Measurements from ENCODE around the gene PCSK5. TPM values are rescaled to one million over a fixed set of nuclear protein-coding genes. Genes with fewer than 3 reads are reported as not detected.

The PCSK5 gene
- total RNA-seq, 8 experiments from 2014 or later = 1.8 to 21.4 (median 4.9) TPM

- Histone ChIP-seq H3K4me3 (no peak overlapping the region), H3K4me1 (replicated peaks in 1 of 2) (peaks cover 0 to 3% of the 10 kb centered on the region in 2 donors), H3K27ac (no peak overlapping the region)
- 80 to 100% (median 96%) methylated on average over 1 to 6 of the region's 7 CpGs for WGBS, 10 experiments
- ATAC-seq (replicated peaks in 6 of 8) = no peak
- in situ Hi-C loops (cut with MboI; ENCODE audit: low pct_unique_long_range_greater_than_20kb in 2 of 9, low sequenced_read_pairs in 9 of 9, unreplicated experiment in 9 of 9) = loop anchor here in 2 of 9 experiments (10.0 to 25.0 kb wide), 2 partner anchors 61 to 128 kb away; no protein-coding TSS in a partner anchor
Measured at GRCh38 chr9:75933982-75934381, 43.5 kb downstream of the PCSK5 start.

- no peak for ATAC-seq (replicated peaks in 6 of 8)
- WGBS, 10 experiments = 15 to 98% (median 79%) methylated on average over 1 to 2 of the region's 2 CpGs; no CpG with 5 or more reads in 1 of the 10 experiments
- in situ Hi-C loops (cut with MboI; ENCODE audit: low pct_unique_long_range_greater_than_20kb in 2 of 9, low sequenced_read_pairs in 9 of 9, unreplicated experiment in 9 of 9) = loop anchor here in 2 of 9 experiments (10.0 to 25.0 kb wide), 2 partner anchors 59 to 127 kb away; no protein-coding TSS in a partner anchor
- Histone ChIP-seq H3K4me1 (replicated peaks in 1 of 2) (peaks cover 0 to 2% of the 10 kb centered on the region in 2 donors), H3K4me3 (no peak overlapping the region), H3K27ac (no peak overlapping the region)
Measured at GRCh38 chr9:75935591-75935990, 45.1 kb downstream of the PCSK5 start.

GRCh38 chr9:75937521-75938258 is 47.2 kb downstream of the PCSK5 start:
- Histone ChIP-seq H3K4me3 (no peak overlapping the region), H3K27ac (no peak overlapping the region), H3K4me1 (replicated peaks in 1 of 2) (no peaks in the 10 kb centered on the region)
- WGBS, 10 experiments = 68 to 100% (median 93%) methylated on average over 2 to 6 of the region's 7 CpGs; no CpG with 5 or more reads in 1 of the 10 experiments
- in situ Hi-C loops (cut with MboI; ENCODE audit: low pct_unique_long_range_greater_than_20kb in 2 of 9, low sequenced_read_pairs in 9 of 9, unreplicated experiment in 9 of 9) = loop anchor here in 2 of 9 experiments (10.0 to 25.0 kb wide), 2 partner anchors 57 to 125 kb away; no protein-coding TSS in a partner anchor
- no peak for ATAC-seq (replicated peaks in 6 of 8)

DNA sequence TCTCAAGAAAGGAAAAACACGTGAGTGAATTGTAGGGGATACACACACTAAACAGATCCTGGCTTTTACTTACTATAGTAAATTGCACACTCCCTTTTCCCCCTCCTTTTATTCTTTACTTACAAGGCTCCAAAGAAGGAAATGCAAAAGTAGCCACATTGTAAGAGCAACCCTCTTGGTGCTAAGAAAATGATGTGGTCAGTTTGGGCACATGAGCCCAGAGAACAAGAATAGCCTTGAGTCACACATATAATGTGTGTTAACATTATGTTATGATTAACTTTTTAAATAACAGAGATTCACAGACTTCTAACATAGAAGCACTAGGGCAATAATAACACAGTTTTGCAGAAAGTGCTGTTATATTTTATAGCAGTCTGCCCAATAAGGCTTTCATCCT is 48.5 kb downstream of the PCSK5 start:
- in situ Hi-C loops (cut with MboI; ENCODE audit: low pct_unique_long_range_greater_than_20kb in 2 of 9, low sequenced_read_pairs in 9 of 9, unreplicated experiment in 9 of 9) = loop anchor here in 2 of 9 experiments (10.0 to 25.0 kb wide), 2 partner anchors 56 to 123 kb away; no protein-coding TSS in a partner anchor
- ATAC-seq (replicated peaks in 6 of 8) = no peak
- Histone ChIP-seq H3K27ac (no peak overlapping the region), H3K4me1 (replicated peaks in 1 of 2) (no peaks in the 10 kb centered on the region), H3K4me3 (no peak overlapping the region)
- WGBS, 10 experiments = 23 to 100% (median 100%) methylated on average over 1 of the region's 1 CpG; no CpG with 5 or more reads in 3 of the 10 experiments

DNA sequence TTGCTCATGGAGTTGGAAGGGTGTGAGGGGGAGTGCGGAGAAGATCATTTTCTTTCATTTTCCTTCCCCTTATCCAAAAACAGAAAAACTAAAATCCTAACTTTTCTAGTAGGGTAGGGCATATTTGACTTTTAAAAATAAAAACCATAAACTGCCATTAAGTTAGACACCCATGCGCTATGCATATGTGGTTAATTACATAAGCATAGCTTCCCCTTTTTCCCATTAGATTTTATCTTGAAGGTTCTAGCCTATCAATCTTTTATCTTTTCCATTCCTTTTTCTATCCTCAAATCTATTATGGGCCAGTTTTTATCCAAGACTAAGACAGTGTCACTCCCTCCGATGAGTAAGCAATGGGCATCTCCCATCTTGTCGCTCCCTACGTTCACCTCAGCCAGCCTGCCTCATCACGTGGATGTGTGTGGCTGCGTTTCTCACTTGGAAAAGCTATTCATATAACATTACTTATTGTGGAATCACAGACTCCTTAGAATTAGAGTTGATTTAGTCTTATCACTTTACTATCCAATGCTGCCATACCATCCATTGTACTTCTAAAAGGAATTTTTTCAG is 49.2 kb downstream of the PCSK5 start:
- Histone ChIP-seq H3K4me3 (no peak overlapping the region), H3K27ac (no peak overlapping the region), H3K4me1 (replicated peaks in 1 of 2) (no peaks in the 10 kb centered on the region)
- 78 to 100% (median 90%) methylated on average over 1 to 7 of the region's 7 CpGs for WGBS, 10 experiments
- in situ Hi-C loops (cut with MboI; ENCODE audit: low pct_unique_long_range_greater_than_20kb in 2 of 9, low sequenced_read_pairs in 9 of 9, unreplicated experiment in 9 of 9) = loop anchor here in 2 of 9 experiments (10.0 to 25.0 kb wide), 2 partner anchors 55 to 123 kb away; no protein-coding TSS in a partner anchor
- no peak for ATAC-seq (replicated peaks in 6 of 8)

DNA sequence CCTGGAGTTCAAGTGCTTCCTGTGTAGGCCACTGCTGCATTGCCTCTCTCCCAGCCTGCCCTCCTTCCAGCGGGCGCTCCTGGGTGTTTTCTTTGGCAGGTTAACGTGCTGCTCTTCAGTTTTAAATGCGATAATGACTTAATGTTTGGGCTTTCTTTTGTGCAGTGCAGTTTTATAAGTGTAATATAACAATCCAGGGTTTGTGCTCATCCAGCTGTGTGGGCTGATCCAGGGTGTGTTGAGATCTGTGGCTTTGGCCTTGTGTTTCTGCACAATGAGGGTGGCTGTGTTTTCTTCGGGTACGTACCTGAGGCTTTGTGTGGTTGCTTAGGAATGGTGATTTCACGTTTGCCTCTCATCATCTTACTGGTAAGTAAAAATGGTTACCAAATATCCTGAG is 50.6 kb downstream of the PCSK5 start:
- 72 to 100% (median 80%) methylated on average over 1 to 6 of the region's 7 CpGs; no CpG with 5 or more reads in 1 of the 10 experiments for WGBS, 10 experiments
- no peak overlapping the region for H3K4me3 ChIP-seq
- no peak for ATAC-seq (replicated peaks in 6 of 8)
- in situ Hi-C loops (cut with MboI; ENCODE audit: low pct_unique_long_range_greater_than_20kb in 2 of 9, low sequenced_read_pairs in 9 of 9, unreplicated experiment in 9 of 9) = loop anchor here in 1 of 9 experiments (25.0 kb wide), 1 partner anchor 121 kb away; no protein-coding TSS in a partner anchor
- no peak overlapping the region for H3K27ac ChIP-seq
- H3K4me1 ChIP-seq (replicated peaks in 1 of 2) = no peaks in the 10 kb centered on the region

DNA sequence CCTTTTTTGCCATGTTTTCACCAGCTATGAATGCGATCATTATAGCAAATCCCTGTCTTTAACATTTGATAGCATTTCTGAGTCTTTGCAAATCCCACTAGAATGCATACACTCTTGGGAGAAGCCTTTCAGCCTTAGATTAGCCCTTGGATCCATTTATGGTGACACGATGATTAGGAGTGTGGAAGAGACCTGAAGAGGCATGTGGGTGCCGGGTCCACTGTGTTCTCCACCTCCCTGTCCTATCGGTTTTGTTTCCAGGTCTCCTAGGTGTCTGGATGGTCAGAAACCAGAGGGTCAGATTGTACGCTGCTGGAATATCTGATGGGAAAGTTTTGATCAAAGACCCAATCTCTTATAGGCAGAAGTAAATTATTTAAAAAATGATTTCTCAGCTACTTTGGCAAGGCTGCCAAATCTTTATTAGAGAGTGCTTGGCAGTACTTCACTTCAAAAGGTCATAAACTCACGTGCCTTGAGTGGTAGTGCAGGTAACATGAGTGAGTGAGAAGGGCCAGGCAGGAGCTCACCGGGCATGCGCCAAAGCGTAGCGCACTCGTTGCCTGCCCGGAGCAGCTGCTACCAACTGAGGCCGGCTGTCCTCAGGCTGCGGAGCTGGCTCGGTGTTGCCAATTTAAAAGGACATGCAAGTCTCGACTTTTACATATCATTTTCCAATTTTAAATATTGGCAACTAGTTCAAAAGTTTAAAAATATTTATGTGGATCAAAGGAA is 51.3 kb downstream of the PCSK5 start:
- WGBS, 10 experiments = 65 to 96% (median 89%) methylated on average over 1 to 13 of the region's 16 CpGs
- H3K27ac ChIP-seq = no peak overlapping the region
- in situ Hi-C loops (cut with MboI; ENCODE audit: low pct_unique_long_range_greater_than_20kb in 2 of 9, low sequenced_read_pairs in 9 of 9, unreplicated experiment in 9 of 9) = loop anchor here in 1 of 9 experiments (25.0 kb wide), 1 partner anchor 121 kb away; no protein-coding TSS in a partner anchor
- no peaks in the 10 kb centered on the region for H3K4me1 ChIP-seq (replicated peaks in 1 of 2)
- no peak overlapping the region for H3K4me3 ChIP-seq
- no peak for ATAC-seq (replicated peaks in 6 of 8)

DNA sequence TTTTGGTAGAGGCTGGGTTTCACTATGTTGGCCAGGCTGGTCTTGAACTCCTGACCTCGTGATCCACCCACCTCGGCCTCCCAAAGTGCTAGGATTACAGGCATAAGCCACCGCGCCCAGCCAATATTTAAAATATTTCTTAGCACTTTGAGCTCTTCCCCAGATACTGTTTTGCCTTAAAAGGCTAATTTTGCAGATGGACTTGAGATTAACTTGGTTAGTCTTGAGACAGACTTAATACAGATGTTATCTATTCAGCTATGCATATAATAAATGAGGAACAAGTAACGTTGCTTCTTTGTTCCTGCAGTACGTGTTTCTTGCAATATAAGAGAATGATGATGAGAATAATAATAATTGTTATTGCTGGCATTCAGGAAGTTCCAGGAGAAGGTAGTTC is 56.3 kb downstream of the PCSK5 start:
- in situ Hi-C loops (cut with MboI; ENCODE audit: low pct_unique_long_range_greater_than_20kb in 2 of 9, low sequenced_read_pairs in 9 of 9, unreplicated experiment in 9 of 9) = loop anchor here in 1 of 9 experiments (25.0 kb wide), 1 partner anchor 116 kb away; no protein-coding TSS in a partner anchor
- 0 to 100% (median 88%) methylated on average over 2 to 6 of the region's 6 CpGs for WGBS, 10 experiments

GRCh38 chr9:75947233-75947632 is 56.8 kb downstream of the PCSK5 start:
- no peaks in the 10 kb centered on the region for H3K4me1 ChIP-seq (replicated peaks in 1 of 2)
- no peak overlapping the region for H3K27ac ChIP-seq
- ATAC-seq (replicated peaks in 6 of 8) = peak in 3 of 8 experiments; percentile 69 to 73 (median 72)
- in situ Hi-C loops (cut with MboI; ENCODE audit: low pct_unique_long_range_greater_than_20kb in 2 of 9, low sequenced_read_pairs in 9 of 9, unreplicated experiment in 9 of 9) = loop anchor here in 1 of 9 experiments (25.0 kb wide), 1 partner anchor 115 kb away; no protein-coding TSS in a partner anchor
- no peak overlapping the region for H3K4me3 ChIP-seq
- 0 to 100% (median 93%) methylated on average over 1 to 2 of the region's 2 CpGs for WGBS, 10 experiments

More for the DNA sequence above, 56.3 kb downstream of the PCSK5 start:
- no peak overlapping the region for H3K4me3 ChIP-seq
- no peaks in the 10 kb centered on the region for H3K4me1 ChIP-seq (replicated peaks in 1 of 2)
- H3K27ac ChIP-seq = no peak overlapping the region
- peak in 3 of 8 experiments; percentile 55 to 84 (median 73) for ATAC-seq (replicated peaks in 6 of 8)

DNA sequence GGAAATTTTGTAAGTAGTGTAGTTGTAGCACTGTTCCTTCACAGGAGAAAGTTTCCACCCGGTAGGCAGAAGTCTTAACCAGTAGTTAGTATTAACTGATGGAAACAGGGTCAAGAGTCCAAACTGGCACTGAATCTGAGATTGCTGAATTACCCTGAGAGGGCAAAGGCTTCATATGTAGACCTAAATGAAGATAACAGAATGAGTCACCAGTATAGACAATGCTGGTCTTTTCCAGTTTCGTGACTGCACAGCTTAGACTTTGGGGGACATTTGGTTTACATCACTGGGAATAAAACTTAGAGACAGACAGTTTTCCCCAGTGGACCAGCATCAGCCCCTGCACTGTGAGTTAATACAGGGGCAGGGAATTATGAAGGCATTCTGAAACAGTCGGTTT is 60.5 kb downstream of the PCSK5 start:
- H3K4me1 ChIP-seq (replicated peaks in 1 of 2) = no peaks in the 10 kb centered on the region
- H3K27ac ChIP-seq = no peak overlapping the region
- in situ Hi-C loops (cut with MboI; ENCODE audit: low pct_unique_long_range_greater_than_20kb in 2 of 9, low sequenced_read_pairs in 9 of 9, unreplicated experiment in 9 of 9) = no loop called here
- 67 to 100% (median 91%) methylated on average over 1 to 3 of the region's 3 CpGs; no CpG with 5 or more reads in 3 of the 10 experiments for WGBS, 10 experiments
- H3K4me3 ChIP-seq = no peak overlapping the region
- no peak for ATAC-seq (replicated peaks in 6 of 8)

DNA sequence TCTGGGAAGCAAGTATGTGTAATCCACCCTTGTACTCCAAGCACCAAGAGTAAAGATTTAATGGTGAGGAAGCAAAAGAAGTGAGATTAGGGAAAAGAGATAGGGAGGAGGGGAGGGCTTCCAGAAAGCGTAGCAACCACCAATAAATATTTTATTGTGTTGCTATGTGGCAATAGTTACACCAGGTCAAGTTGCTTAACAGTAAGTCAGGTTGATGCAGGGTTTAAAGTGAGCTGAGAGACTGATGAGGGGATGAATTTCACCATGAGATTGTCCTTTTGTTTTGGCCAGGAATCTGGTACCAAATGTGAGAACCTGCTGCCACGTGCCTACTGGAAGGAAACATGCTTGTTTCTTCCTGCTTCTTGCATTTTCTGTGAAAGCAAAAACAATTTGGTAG is 62.7 kb downstream of the PCSK5 start:
- 0 to 88% (median 64%) methylated on average over 1 to 2 of the region's 2 CpGs; no CpG with 5 or more reads in 5 of the 10 experiments for WGBS, 10 experiments
- ATAC-seq (replicated peaks in 6 of 8) = peak in 3 of 8 experiments; percentile 65 to 92 (median 80)

DNA sequence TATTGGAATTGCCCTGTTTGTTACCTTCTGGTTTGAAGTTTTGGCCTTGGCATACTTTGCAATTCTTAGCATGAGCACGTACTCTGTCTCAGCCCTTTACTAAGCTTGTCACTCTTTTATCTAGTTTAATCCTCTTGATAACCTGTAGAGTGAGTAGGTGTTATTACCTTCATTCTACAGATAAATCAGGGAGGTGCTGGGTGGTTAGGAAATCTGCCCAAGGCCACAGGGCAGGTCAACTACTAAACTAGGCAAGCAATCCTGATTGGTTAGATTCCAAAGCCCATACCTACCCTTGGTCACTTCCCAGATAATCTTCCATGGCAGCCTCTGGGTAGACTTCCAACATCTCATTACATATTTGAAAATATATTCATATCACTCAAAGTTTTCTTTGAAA is 65.7 kb downstream of the PCSK5 start:
- H3K27ac ChIP-seq = no peak overlapping the region
- no peak overlapping the region for H3K4me3 ChIP-seq
- in situ Hi-C loops (cut with MboI; ENCODE audit: low pct_unique_long_range_greater_than_20kb in 2 of 9, low sequenced_read_pairs in 9 of 9, unreplicated experiment in 9 of 9) = no loop called here
- H3K4me1 ChIP-seq (replicated peaks in 1 of 2) = peaks cover 0 to 4% of the 10 kb centered on the region in 2 donors
- no peak for ATAC-seq (replicated peaks in 6 of 8)
- WGBS, 10 experiments = 43 to 100% (median 100%) methylated on average over 1 of the region's 1 CpG; no CpG with 5 or more reads in 2 of the 10 experiments

More for the DNA sequence above, 62.7 kb downstream of the PCSK5 start:
- Histone ChIP-seq H3K4me3 (no peak overlapping the region), H3K27ac (no peak overlapping the region), H3K4me1 (replicated peaks in 1 of 2) (no peaks in the 10 kb centered on the region)
- in situ Hi-C loops (cut with MboI; ENCODE audit: low pct_unique_long_range_greater_than_20kb in 2 of 9, low sequenced_read_pairs in 9 of 9, unreplicated experiment in 9 of 9) = no loop called here

All from motor neuron (in vitro differentiated cells).